EL (cell line): Measurements from ENCODE around the gene DIS3L2.
A peak's percentile ranks its signal among the peaks of the same experiment; 100 is the strongest.
"Not testable (repeated sequence)": the region's sequence is repeated elsewhere in the genome, so short reads cannot be mapped to it uniquely, and the experiment has no call there.

Experiments used
- DNase-seq: peaks from one replicate; pipeline ENCODE4 v3.0.0-alpha.2; 2016

Gene DIS3L2

DNA sequence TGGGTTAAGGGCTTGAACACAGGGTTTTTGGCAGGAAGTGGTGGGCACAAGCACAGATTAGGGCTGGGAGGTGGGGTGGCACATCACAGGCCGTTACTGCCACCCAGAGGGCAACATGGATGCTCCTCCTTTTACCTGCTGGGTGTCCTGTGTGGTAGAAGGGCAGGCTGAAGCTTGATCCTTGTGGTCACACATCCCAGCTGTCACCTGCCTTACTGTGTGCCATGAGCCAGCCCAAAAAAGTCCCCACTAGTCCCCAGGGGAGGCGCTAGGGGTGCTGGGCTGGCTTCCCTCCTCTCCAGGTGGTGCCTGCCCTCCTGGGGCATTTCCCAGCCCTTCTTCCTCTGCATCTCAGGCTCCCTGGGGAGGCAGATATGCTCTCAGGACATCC, 366.5 kb downstream of the DIS3L2 start:
- DNase-seq = no peak

GRCh38 chr2:232328516-232329460, 367.3 kb downstream of the DIS3L2 start:
- DNase-seq = no peak

GRCh38 chr2:232329716-232330067, 368.2 kb downstream of the DIS3L2 start:
- DNase-seq = no peak

DNA sequence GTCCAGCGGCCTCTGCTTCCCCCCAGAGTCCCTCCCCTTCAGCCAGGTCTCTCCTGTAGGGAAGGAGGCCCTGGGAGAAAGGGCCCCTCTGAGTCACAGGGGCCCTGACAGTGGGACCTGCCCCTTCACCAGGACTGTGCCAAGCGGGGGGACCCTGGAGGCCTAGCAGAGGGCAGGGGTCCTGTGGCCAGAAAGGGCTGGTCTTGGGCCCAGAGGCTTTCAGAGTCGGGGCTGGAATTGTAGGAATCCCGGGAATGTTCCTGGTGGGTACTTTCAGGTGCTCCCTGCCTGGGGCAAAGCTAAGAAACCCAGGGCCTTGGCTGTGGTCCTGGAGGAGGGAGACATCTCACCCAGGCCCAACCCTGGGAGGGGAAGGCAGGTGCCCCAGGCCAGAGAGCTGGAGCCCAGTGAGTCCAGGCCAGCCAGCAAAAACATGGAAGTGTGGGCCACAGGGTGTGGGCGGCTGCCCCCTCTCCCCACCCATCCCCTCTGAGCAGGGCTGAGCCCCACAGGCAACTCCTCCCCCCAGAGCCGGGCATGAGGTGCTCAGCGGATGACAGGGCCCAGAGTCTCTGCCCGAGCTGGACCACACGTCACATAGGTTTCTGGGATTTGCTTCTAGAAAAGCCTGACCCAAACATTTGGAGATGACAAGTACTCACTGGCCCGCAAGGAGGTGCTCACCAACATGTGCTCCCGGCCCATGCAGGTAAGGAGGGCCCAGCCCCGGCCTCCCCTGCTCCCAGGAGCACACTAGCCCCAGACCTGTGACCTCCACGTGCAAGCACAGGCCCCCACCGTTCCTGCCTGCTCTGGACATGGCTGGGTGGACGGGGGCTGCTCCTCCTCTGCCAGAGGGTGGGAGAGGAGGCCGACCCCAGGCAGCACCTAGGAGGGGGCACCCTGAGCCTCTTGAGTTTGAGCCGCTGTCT, 368.8 kb downstream of the DIS3L2 start:
- no peak for DNase-seq

- DNase-seq = not testable (repeated sequence)
Measured at GRCh38 chr2:232331061-232331460, 369.5 kb downstream of the DIS3L2 start.

DNA sequence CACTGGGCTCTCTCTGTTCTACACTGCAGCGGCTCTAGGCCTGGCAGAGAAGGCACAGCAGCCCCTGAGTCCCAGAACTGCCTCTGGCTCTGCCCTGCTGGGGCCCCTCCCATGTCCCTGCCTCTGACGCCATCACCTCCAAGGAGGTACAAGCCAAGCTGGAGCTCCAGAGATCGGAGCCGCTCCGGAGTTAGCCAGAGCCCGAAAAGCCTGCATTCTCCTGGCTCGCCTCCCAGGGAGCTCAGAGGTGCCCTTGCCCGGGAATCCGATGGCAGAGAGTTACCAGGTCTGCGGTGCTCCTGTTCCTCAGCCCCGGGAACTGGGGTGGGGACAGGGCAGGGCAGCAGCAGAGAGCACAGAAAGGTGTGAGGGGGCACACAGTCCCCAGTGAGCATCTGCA, 370.1 kb downstream of the DIS3L2 start:
- DNase-seq = not testable (repeated sequence)

DNA sequence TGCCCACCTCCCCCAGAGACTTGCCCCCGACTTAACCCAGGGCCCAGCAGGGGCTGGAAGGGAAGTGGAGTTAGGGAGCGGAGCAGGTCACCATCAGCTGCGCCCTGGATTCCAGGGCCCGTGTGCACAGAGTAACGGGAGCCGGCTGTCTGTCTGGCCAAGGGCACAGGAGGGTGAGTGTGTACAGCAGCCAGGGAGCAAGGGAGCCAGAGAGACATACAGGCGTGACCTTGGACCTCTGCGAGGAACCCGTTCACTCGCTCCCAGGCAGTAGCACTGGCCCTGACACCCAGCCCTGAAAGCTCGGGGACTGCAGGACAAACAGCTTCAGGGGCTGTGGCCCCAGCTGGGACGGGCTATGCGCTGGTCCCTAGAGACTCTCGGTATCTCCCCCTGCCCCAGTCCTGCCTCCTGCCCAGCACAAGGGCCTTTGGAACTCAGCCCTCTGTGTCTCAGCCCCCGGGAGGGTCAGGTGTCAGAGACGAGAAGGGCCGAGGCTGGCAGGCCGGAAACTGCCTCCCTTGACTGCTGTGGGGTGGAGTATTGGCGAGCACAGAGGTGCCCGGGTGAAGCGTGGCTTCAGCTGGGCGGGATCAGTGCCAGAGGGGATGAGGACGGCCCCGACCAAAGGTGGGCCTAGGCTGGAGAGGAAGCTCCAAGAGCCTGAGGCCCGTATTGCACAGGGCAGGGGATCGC, 370.9 kb downstream of the DIS3L2 start:
- DNase-seq = not testable (repeated sequence)

DNA sequence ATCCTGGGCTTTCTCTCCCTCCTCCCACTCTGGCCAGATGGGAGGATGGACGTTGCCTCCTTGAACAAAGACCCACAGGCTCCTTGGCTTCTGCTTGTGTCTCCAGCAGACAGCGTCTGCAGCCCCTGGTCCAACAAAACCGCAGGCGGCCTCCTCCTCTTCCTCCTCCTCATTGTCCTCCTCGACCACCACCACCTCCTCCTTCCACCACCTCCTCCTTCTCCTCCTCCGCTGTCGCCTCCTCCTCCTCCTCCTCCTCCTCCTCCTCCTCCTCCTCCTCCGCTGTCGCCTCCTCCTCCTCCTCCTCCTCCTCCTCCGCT, 371.4 kb downstream of the DIS3L2 start:
- DNase-seq = no peak

GRCh38 chr2:232333361-232334135, 372.0 kb downstream of the DIS3L2 start:
- peak; percentile 13 for DNase-seq

DNA sequence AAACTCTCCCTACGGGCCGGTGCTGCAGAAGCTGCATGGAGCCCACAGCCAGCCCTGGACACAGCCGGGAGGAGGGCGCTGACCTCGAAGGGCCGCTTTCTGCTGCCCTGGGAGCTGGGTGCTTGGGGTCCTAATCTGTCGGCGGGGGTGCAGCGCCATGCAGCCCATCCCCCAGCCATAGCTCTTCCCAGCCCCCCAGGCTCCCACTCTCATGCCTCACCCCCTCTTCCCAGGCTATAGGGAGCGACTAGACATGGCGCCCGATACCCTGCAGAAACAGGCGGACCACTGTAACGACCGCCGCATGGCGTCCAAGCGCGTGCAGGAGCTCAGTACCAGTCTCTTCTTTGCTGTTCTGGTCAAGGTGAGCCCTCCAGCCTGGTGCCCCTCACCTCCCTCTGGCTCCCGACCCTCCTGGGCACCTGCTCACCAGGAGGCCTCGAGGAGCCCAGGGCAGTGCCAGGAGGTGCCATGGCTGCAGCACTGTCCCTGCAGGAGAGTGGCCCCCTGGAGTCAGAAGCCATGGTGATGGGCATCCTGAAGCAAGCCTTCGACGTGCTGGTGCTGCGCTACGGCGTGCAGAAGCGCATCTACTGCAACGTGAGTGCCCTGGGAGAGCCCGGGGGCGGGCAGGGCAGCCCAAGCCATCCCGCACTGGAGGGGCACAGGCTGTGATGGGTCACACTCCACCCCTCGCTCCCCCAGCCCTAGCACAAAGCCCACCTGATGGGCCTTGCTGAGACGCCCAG, 372.8 kb downstream of the DIS3L2 start:
- DNase-seq = not testable (repeated sequence)

GRCh38 chr2:232334885-232335205, 373.3 kb downstream of the DIS3L2 start:
- DNase-seq = not testable (repeated sequence)

GRCh38 chr2:232335206-232335858, 373.8 kb downstream of the DIS3L2 start:
- not testable (repeated sequence) for DNase-seq

GRCh38 chr2:232335859-232336215, 374.3 kb downstream of the DIS3L2 start:
- DNase-seq = no peak

GRCh38 chr2:232336241-232336736, 374.8 kb downstream of the DIS3L2 start:
- no peak for DNase-seq

DNA sequence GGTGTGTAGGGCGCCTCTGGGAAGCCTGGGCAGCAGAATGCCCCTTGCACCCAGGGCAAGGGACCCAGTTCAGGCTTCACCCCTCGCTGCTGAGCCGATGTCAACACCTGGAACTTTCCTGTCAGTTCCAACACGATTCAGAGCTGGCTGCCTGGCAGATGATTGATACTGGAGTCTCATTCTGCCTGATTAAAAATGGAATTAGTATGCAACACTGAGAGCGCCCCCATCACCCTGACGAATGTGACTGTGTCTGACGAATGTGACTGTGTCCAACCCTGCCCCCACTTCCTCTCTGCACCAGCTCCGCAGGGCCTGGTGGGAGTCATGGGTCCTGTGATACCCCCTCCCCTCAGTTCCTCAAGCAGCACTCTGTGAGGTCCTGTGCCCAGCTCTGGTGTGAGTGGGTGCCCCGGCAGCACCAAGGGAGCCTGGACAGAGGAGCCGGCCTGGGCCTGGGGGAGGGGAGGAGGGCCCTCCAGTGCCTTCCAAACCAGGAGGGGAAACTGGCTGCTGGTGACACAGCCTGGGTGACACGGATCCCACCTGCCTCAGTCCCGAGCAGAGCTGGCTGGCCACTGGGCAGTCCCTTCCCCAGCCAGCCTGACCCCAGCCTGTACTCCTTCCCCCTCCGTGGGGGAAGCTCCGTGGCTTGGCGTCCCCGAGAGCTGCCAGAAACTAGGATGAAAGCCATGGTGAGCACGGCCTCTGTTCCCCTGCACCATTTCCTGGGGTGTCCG, 375.6 kb downstream of the DIS3L2 start:
- DNase-seq = no peak

DNA sequence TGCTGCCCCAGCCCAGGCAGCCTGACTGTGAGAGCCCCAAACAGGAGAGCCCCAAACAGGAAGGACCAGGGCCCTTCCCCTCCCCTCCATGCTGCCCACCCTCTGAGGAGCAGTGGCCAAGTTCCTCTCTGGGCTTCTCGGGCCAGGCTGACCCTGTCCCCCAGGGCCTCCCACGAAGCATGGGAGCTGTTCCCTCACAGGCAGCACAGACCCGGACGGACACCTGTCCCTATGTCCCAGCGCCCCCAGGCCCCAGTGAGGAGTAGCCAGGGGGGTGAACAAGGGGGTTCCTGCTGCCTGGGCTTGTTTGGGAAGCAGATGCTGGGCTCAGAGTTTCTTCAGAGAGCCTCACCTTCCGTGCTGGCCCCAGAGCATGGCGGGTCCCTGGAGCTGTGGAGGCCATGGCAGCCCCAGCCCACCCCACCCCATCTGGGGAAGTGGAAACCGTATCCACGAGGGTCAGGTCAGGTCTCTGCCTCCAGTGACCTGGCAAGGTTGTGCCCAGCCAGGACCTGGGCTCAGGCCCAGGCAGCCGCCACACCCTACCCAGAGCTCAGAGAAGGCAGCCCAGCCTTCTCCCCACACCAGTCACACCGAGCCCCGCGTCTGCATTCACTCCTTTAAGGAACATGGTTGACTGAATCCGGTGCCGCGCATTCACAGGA, 376.7 kb downstream of the DIS3L2 start:
- DNase-seq = not testable (repeated sequence)

DNA sequence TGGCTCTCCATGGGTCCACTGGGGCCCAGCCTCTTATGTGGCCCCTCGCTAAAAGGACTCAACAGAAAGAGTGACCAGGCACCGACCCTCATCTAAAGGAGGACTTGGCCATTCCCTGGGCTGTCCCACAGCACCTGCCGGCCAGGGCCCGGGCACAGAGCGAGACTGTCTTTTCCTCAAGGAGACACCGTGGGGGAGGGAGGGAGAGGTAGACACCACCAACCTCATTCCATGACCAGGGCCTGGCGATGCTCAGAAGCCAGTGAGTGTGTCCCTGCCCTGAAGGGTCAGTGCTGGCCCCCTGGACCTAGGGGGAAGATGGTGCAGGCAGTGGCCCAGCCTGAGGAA, 377.2 kb downstream of the DIS3L2 start:
- DNase-seq = no peak

DNA sequence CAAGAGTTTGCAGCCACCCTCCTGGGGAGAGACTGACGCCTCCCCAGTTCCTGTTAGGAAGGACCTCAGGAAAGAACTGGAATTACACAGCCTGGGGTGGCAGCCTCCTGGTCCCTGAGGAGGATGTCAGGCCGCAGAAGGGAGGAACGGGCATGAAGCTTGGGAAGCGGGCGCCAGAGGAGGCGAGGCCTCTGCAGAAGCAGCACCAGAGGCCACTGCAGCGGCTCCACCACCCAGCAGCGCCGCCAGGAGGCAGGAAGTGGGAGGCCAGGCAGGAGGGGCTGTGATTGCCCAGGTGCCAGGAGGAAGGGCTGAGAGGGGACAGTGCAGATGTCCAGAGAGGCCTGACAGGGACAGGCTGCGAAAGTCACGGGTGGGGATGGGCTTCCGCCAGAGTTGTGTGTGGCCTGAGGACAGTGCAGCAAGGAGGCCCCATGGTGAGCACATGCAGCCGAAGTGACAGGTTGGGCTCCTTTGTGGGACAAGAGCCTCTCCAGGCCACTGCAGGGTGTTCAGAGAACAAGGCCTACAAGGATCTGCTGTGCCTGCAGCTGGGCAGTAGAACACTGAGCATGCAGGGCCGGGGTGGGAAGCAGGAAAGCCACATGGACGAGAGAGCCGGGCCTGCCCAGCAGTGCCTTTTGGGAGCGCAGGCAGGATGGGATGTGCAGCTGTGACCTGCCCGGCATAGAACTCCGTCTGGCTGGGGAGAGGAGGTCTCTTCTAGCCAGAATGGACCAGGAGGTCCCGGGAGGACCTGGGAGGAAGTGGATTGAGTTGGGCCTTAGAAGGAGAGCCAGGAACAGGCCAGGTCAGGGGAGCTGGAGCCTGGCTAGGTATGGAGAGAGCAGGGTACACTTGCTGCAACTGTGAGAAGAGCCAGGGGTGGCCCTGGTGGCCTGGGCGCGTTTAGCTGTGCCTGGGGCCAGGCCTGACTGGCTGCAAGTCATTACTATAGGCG, 377.9 kb downstream of the DIS3L2 start:
- no peak for DNase-seq
